Stomach (tissue), 4 donors: Measurements from ENCODE around the gene APLN.

ENCODE experiments used
- EP300 ChIP-seq: sonication (generic); formaldehyde crosslinking; IDR thresholded peaks from one replicate; pipeline ENCODE4 v1.6.1; 2017; ENCODE audit warnings: antibody characterized with exemption
- POLR2A ChIP-seq, 4 donors: fragments of 450-650 bp; IDR thresholded peaks; one replicate each; pipeline ENCODE4 v1.6.1; 2016; ENCODE audit warnings: antibody characterized with exemption in 4 of 4, control low read depth in 2 of 4, mild to moderate bottlenecking in 1 of 4, moderate library complexity in 1 of 4
- TF ChIP-seq, protein P1 (sequence below), 7 experiments: fragments of 450-650 bp in 4 of 7; fragments of 200-600 bp in 3 of 7; sonication (generic) in 3 of 7; IDR thresholded peaks; one replicate each; pipeline ENCODE4 v1.5.1; 2016 to 2019; ENCODE audit warnings: antibody characterized with exemption in 7 of 7, control low read depth in 2 of 7, mild to moderate bottlenecking in 1 of 7

DNA sequence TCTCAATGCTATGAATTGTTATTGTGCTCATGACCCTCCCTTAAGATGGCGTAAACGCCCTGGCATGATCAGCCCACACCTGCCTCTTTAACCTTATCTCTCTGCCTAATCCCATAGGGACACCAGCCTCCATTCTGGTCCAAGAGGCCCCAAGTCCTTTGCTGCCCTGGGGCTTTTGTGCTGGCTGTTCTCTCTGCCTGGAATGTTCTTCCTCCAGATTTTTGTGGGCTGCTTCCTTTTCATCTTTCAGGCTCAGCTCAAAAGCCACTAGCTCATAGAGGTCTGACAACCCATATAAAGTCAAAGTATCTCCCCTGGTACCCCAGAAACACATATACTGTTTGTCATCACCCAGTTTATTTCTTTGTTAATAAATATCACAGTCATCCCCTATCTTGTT, 42.4 kb downstream of the APLN start:
- TF ChIP-seq, protein P1, sequence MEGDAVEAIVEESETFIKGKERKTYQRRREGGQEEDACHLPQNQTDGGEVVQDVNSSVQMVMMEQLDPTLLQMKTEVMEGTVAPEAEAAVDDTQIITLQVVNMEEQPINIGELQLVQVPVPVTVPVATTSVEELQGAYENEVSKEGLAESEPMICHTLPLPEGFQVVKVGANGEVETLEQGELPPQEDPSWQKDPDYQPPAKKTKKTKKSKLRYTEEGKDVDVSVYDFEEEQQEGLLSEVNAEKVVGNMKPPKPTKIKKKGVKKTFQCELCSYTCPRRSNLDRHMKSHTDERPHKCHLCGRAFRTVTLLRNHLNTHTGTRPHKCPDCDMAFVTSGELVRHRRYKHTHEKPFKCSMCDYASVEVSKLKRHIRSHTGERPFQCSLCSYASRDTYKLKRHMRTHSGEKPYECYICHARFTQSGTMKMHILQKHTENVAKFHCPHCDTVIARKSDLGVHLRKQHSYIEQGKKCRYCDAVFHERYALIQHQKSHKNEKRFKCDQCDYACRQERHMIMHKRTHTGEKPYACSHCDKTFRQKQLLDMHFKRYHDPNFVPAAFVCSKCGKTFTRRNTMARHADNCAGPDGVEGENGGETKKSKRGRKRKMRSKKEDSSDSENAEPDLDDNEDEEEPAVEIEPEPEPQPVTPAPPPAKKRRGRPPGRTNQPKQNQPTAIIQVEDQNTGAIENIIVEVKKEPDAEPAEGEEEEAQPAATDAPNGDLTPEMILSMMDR (IDR thresholded peaks at IDR 0.05): no peak
- TF ChIP-seq POLR2A (IDR thresholded peaks at IDR 0.05) (no peak), EP300 (no peak)
